ENCODE measurements around the gene SPTY2D1. TPM values are rescaled to one million over a fixed set of nuclear protein-coding genes. Genes with fewer than 3 reads are reported as not detected.
A peak's percentile ranks its signal among the peaks of the same experiment; 100 is the strongest.
"Not testable (repeated sequence)": the region's sequence is repeated elsewhere in the genome, so short reads cannot be mapped to it uniquely, and the experiment has no call there.

The SPTY2D1 gene
- 10 to 100 TPM; 12.1 to 20.2 TPM for total RNA-seq
- long read RNA-seq, donor 1, full-length matches to known transcripts = 2 of 4 reads
- long read RNA-seq, donor 1, partial matches to known transcripts = 1 of 4 reads
- long read RNA-seq, donor 1, other reads (novel, unspliced or antisense) = 1 of 4 reads
- long read RNA-seq, donor 2, full-length matches to known transcripts = 4 of 13 reads
- long read RNA-seq, donor 2, partial matches to known transcripts = 0 of 13 reads
- long read RNA-seq, donor 2, other reads (novel, unspliced or antisense) = 9 of 13 reads

GRCh38 chr11:18634140-18635032 lies at the start of gene SPTY2D1:
Gene SPTY2D1, minus strand, starts transcription at chr11:18634342. Its CDS starts 85 bp downstream, at chr11:18634257.
- intact Hi-C loops (cut with DNase I) = loop anchor here in 1 of 2 donors (5.0 kb wide), 1 partner anchor 63 kb away; the partner anchor contains the start of gene TMEM86A
- peak; percentile 100 for DNase-seq (ENCODE audit: low spot score)

GRCh38 chr11:18682466-18682865 lies 48.3 kb upstream of the SPTY2D1 start:
- no peak for DNase-seq (ENCODE audit: low spot score)
- intact Hi-C loops (cut with DNase I) = no loop called here

- not testable (repeated sequence) for DNase-seq (ENCODE audit: low spot score)
Measured at GRCh38 chr11:18681949-18682348, 47.8 kb upstream of the SPTY2D1 start.

GRCh38 chr11:18677560-18677959 lies 43.4 kb upstream of the SPTY2D1 start:
- intact Hi-C loops (cut with DNase I) = no loop called here
- no peak for DNase-seq (ENCODE audit: low spot score)

More at GRCh38 chr11:18681949-18682348, 47.8 kb upstream of the SPTY2D1 start:
- intact Hi-C loops (cut with DNase I) = not testable (repeated sequence)

GRCh38 chr11:18676803-18677202 lies 42.7 kb upstream of the SPTY2D1 start:
- DNase-seq (ENCODE audit: low spot score) = no peak
- intact Hi-C loops (cut with DNase I) = no loop called here

- DNase-seq (ENCODE audit: low spot score); intact Hi-C loops (cut with DNase I): not testable (repeated sequence)
Measured at GRCh38 chr11:18672209-18672608, 38.1 kb upstream of the SPTY2D1 start.

GRCh38 chr11:18671246-18671645 lies 37.1 kb upstream of the SPTY2D1 start:
- DNase-seq (ENCODE audit: low spot score) = no peak
- intact Hi-C loops (cut with DNase I) = no loop called here

GRCh38 chr11:18669711-18670110 lies 35.6 kb upstream of the SPTY2D1 start:
- intact Hi-C loops (cut with DNase I) = no loop called here
- no peak for DNase-seq (ENCODE audit: low spot score)

- intact Hi-C loops (cut with DNase I) = no loop called here
- no peak for DNase-seq (ENCODE audit: low spot score)
Measured at GRCh38 chr11:18669219-18669596, 35.1 kb upstream of the SPTY2D1 start.

- no peak for DNase-seq (ENCODE audit: low spot score)
- intact Hi-C loops (cut with DNase I) = no loop called here
Measured at GRCh38 chr11:18668131-18668530, 34.0 kb upstream of the SPTY2D1 start.

GRCh38 chr11:18665353-18665872 lies 31.3 kb upstream of the SPTY2D1 start:
- intact Hi-C loops (cut with DNase I); DNase-seq (ENCODE audit: low spot score): not testable (repeated sequence)

GRCh38 chr11:18657673-18658072 lies 23.5 kb upstream of the SPTY2D1 start:
- no peak for DNase-seq (ENCODE audit: low spot score)
- intact Hi-C loops (cut with DNase I) = no loop called here

- DNase-seq (ENCODE audit: low spot score) = no peak
- intact Hi-C loops (cut with DNase I) = no loop called here
Measured at GRCh38 chr11:18650859-18651557, 16.9 kb upstream of the SPTY2D1 start.

- DNase-seq (ENCODE audit: low spot score) = no peak
- intact Hi-C loops (cut with DNase I) = no loop called here
Measured at GRCh38 chr11:18650353-18650752, 16.2 kb upstream of the SPTY2D1 start.

- intact Hi-C loops (cut with DNase I); DNase-seq (ENCODE audit: low spot score): not testable (repeated sequence)
Measured at GRCh38 chr11:18643034-18643433, 8.9 kb upstream of the SPTY2D1 start.

- intact Hi-C loops (cut with DNase I) = no loop called here
- DNase-seq (ENCODE audit: low spot score) = no peak
Measured at GRCh38 chr11:18641677-18642076, 7.5 kb upstream of the SPTY2D1 start.

- DNase-seq (ENCODE audit: low spot score) = no peak
- intact Hi-C loops (cut with DNase I) = loop anchor here (2.0 to 5.0 kb wide), 2 partner anchors 43 to 64 kb away; partner anchors contain the start of gene TMEM86A (in 1 of the 2)
Measured at GRCh38 chr11:18633256-18634139, 644 bp downstream of the SPTY2D1 start.

- DNase-seq (ENCODE audit: low spot score) = no peak
- intact Hi-C loops (cut with DNase I) = loop anchor here (2.0 to 5.0 kb wide), 2 partner anchors 42 to 64 kb away; partner anchors contain the start of gene TMEM86A (in 1 of the 2)
Measured at GRCh38 chr11:18632841-18633240, 1.3 kb downstream of the SPTY2D1 start.
